ENCODE results near the gene RAPGEF4. TPM values are rescaled to one million over a fixed set of nuclear protein-coding genes. Genes with fewer than 3 reads are reported as not detected.
A peak's percentile ranks its signal among the peaks of the same experiment; 100 is the strongest.

Gene RAPGEF4
- total and polyA plus RNA-seq, 2 of the 13 experiments (the other 11 are each of a cell fraction or from before 2014, with no cell fraction given) = 0.78 to 0.91 TPM

DNA sequence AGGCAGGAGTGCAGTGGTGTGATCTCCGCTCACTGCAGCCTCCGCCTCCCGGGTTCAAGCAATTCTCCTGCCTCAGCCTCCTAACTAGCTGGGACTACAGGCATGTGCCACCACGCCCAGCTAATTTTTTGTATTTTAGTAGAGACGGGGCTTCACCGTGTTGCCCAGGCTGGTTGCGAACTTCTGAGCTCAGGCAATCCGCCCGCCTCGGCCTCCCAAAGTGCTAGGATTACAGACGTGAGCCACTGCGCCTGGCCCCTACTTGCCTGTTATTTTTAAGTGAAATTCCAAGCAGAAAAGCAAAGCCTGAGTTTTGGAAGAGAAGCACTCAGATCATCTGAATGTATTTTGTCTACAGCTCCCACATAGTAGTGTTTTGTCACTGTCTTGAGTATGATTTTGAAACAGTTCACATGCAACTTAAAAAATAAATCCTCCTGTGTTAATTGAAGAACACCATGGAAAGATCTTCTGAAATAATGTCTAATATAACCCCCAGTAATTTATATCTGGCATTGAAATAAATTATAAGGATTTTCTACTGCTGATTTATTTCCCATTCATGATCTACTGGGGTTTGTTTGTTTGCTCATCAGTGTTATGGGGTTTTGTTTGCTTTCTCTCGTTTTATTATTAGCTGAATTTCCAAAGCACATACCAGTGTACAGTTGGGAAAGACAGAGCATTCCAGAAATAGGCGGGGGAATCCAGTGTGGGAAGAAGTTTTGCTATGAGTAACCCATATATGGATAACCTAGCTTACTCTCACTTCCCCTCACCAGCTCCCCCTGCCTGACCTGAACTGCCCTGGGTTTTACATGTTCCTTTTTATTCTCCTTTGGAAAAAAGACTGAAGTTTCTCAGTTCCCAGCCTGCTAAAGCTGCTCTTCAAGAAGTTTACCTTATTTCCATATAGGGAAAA is 259.9 kb downstream of the RAPGEF4 start (continued):
- no peak for TF ChIP-seq BCLAF1 (IDR thresholded peaks at IDR 0.05)
- TF ChIP-seq, protein P1, sequence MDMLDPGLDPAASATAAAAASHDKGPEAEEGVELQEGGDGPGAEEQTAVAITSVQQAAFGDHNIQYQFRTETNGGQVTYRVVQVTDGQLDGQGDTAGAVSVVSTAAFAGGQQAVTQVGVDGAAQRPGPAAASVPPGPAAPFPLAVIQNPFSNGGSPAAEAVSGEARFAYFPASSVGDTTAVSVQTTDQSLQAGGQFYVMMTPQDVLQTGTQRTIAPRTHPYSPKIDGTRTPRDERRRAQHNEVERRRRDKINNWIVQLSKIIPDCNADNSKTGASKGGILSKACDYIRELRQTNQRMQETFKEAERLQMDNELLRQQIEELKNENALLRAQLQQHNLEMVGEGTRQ (IDR thresholded peaks at IDR 0.05; ENCODE audit: low read depth, low read length) = no peak
- TF ChIP-seq, protein P1 (CRISPR knock-in tag; IDR thresholded peaks at IDR 0.05; ENCODE audit: borderline replicate concordance) = peak; percentile 52; the same call in 1 of the 2 replicates
- TF ChIP-seq AHR (CRISPR knock-in tag; IDR thresholded peaks at IDR 0.05) = no peak
- TF ChIP-seq ESRRA (CRISPR knock-in tag; IDR thresholded peaks at IDR 0.05; ENCODE audit: low read depth) = no peak
- TF ChIP-seq RORA (CRISPR knock-in tag; IDR thresholded peaks at IDR 0.05) = no peak
- no peak for TF ChIP-seq MXI1 (IDR thresholded peaks at IDR 0.05; ENCODE audit: borderline replicate concordance, low read depth, low read length)
- TF ChIP-seq, protein P2, sequence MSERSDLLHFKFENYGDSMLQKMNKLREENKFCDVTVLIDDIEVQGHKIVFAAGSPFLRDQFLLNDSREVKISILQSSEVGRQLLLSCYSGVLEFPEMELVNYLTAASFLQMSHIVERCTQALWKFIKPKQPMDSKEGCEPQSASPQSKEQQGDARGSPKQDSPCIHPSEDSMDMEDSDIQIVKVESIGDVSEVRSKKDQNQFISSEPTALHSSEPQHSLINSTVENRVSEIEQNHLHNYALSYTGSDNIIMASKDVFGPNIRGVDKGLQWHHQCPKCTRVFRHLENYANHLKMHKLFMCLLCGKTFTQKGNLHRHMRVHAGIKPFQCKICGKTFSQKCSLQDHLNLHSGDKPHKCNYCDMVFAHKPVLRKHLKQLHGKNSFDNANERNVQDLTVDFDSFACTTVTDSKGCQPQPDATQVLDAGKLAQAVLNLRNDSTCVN (CRISPR knock-in tag; IDR thresholded peaks at IDR 0.05; ENCODE audit: borderline replicate concordance) = peak; percentile 69; the same call in 1 of the 2 replicates
- TF ChIP-seq, protein P3, sequence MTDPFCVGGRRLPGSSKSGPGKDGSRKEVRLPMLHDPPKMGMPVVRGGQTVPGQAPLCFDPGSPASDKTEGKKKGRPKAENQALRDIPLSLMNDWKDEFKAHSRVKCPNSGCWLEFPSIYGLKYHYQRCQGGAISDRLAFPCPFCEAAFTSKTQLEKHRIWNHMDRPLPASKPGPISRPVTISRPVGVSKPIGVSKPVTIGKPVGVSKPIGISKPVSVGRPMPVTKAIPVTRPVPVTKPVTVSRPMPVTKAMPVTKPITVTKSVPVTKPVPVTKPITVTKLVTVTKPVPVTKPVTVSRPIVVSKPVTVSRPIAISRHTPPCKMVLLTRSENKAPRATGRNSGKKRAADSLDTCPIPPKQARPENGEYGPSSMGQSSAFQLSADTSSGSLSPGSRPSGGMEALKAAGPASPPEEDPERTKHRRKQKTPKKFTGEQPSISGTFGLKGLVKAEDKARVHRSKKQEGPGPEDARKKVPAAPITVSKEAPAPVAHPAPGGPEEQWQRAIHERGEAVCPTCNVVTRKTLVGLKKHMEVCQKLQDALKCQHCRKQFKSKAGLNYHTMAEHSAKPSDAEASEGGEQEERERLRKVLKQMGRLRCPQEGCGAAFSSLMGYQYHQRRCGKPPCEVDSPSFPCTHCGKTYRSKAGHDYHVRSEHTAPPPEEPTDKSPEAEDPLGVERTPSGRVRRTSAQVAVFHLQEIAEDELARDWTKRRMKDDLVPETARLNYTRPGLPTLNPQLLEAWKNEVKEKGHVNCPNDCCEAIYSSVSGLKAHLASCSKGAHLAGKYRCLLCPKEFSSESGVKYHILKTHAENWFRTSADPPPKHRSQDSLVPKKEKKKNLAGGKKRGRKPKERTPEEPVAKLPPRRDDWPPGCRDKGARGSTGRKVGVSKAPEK (CRISPR knock-in tag; IDR thresholded peaks at IDR 0.05; ENCODE audit: borderline replicate concordance) = no peak
- no peak for TF ChIP-seq ZFP82 (CRISPR knock-in tag; IDR thresholded peaks at IDR 0.05; ENCODE audit: borderline replicate concordance)
- no peak for TF ChIP-seq POLR2A (IDR thresholded peaks at IDR 0.05; ENCODE audit: insufficient read depth in 1 of 2, low read depth in 2 of 2, low read length in 2 of 2)
- no peak for TF ChIP-seq ZNF567 (CRISPR knock-in tag; IDR thresholded peaks at IDR 0.05; ENCODE audit: borderline replicate concordance)
- TF ChIP-seq, protein P4, sequence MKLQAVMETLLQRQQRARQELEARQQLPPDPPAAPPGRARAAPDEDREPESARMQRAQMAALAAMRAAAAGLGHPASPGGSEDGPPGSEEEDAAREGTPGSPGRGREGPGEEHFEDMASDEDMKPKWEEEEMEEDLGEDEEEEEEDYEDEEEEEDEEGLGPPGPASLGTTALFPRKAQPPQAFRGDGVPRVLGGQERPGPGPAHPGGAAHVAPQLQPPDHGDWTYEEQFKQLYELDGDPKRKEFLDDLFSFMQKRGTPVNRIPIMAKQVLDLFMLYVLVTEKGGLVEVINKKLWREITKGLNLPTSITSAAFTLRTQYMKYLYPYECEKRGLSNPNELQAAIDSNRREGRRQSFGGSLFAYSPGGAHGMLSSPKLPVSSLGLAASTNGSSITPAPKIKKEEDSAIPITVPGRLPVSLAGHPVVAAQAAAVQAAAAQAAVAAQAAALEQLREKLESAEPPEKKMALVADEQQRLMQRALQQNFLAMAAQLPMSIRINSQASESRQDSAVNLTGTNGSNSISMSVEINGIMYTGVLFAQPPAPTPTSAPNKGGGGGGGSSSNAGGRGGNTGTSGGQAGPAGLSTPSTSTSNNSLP (IDR thresholded peaks at IDR 0.05; ENCODE audit: low read depth, low read length) = peak; percentile 74
- TF ChIP-seq CENPX (CRISPR knock-in tag; IDR thresholded peaks at IDR 0.05) = no peak
- TF ChIP-seq RBAK (CRISPR knock-in tag; IDR thresholded peaks at IDR 0.05) = no peak

Data from HepG2 (cell line).